Peyer's patch (tissue), 4 donors: ENCODE measurements around the gene DUS2. TPM values are rescaled to one million over a fixed set of nuclear protein-coding genes. Genes with fewer than 3 reads are reported as not detected.
"Not testable (repeated sequence)": the region's sequence is repeated elsewhere in the genome, so short reads cannot be mapped to it uniquely, and the experiment has no call there.

Experiments
- DNase-seq, 3 donors: peaks; one replicate each; pipeline ENCODE4 v3.0.0-alpha.2; 2017 to 2019
- H3K27ac ChIP-seq, 4 donors: fragments of 200-600 bp; sonication (generic); one replicate each; pipeline ENCODE4 v1.5.1; 2016 to 2019
- H3K27me3 ChIP-seq, 2 donors: fragments of 200-600 bp; sonication (generic); one replicate each; pipeline ENCODE4 v1.5.1; 2019
- H3K36me3 ChIP-seq, 3 donors: fragments of 200-600 bp; sonication (generic); one replicate each; pipeline ENCODE4 v1.5.1; 2016 to 2019
- H3K4me1 ChIP-seq, 4 donors: fragments of 200-600 bp; sonication (generic); one replicate each; pipeline ENCODE4 v1.5.1; 2016 to 2019
- H3K4me3 ChIP-seq, 4 donors: fragments of 200-600 bp; sonication (generic); 1 replicate in 3 of 4; 2 replicates in 1 of 4; pipeline ENCODE4 v1.5.1; 2016 to 2019; ENCODE audit warnings: mild to moderate bottlenecking in 1 of 4
- H3K9me3 ChIP-seq, 4 donors: fragments of 200-600 bp; sonication (generic); one replicate each; pipeline ENCODE4 v1.5.1; 2016 to 2019; ENCODE audit warnings: mild to moderate bottlenecking in 1 of 4
- POLR2A ChIP-seq, 2 donors: fragments of 450-650 bp; IDR thresholded peaks; one replicate each; pipeline ENCODE4 v1.5.1; 2017; ENCODE audit warnings: antibody characterized with exemption in 2 of 2, mild to moderate bottlenecking in 2 of 2, moderate library complexity in 2 of 2
- total RNA-seq, 4 donors: library from RNA; depleted of rRNA; stranded (reverse); fragments of >200 nt; gene quantifications; one replicate each; pipeline ENCODE4 v1.1.0, GENCODE V29; 2016
- TF ChIP-seq, protein P1 (sequence below), 6 experiments: fragments of 450-650 bp in 4 of 6; fragments of 200-600 bp in 2 of 6; sonication (generic) in 1 of 6; IDR thresholded peaks; one replicate each; pipeline ENCODE4 v1.5.1; 2017 to 2019; ENCODE audit warnings: antibody characterized with exemption in 6 of 6, mild to moderate bottlenecking in 3 of 6, moderate library complexity in 1 of 6

Gene DUS2
- total RNA-seq, 4 donors from 2014 or later = 15.3 to 38.8 (median 21.2) TPM

DNA sequence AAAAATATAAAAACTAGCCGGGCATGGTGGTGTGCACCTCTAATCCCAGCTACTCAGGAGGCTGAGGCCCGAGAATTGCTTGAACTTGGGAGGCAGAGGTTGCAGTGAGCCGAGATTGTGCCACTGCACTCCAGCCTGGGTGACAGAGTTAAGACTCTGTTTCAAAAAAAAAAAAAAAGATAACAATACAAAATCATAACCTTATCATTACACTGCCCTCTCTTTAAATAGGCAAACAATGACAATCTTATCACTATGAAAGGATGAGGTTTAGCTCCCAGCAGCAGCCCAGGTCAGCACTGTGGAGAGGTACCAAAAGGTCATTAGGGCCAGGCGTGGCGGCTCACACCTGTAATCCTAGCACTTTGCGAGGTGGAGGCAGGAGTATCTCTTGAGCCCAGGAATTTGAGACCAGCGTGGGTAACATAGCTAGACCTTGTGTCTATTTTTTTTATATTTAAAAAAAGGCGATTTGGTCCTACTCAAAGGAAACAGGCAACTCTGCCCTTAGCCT, 3.9 kb upstream of the DUS2 start:
- H3K4me1 ChIP-seq = peaks cover 0 to 25% (median 11%) of the 10 kb centered on the region in 4 donors
- no peak overlapping the region for H3K4me3 ChIP-seq
- H3K36me3 ChIP-seq = peaks cover 0 to 7% (median 0%) of the 10 kb centered on the region in 3 donors
- TF ChIP-seq, protein P1, sequence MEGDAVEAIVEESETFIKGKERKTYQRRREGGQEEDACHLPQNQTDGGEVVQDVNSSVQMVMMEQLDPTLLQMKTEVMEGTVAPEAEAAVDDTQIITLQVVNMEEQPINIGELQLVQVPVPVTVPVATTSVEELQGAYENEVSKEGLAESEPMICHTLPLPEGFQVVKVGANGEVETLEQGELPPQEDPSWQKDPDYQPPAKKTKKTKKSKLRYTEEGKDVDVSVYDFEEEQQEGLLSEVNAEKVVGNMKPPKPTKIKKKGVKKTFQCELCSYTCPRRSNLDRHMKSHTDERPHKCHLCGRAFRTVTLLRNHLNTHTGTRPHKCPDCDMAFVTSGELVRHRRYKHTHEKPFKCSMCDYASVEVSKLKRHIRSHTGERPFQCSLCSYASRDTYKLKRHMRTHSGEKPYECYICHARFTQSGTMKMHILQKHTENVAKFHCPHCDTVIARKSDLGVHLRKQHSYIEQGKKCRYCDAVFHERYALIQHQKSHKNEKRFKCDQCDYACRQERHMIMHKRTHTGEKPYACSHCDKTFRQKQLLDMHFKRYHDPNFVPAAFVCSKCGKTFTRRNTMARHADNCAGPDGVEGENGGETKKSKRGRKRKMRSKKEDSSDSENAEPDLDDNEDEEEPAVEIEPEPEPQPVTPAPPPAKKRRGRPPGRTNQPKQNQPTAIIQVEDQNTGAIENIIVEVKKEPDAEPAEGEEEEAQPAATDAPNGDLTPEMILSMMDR (IDR thresholded peaks at IDR 0.05) = no peak
- no peak for TF ChIP-seq POLR2A (IDR thresholded peaks at IDR 0.05)
- DNase-seq = no peak
- no peaks in the 10 kb centered on the region for H3K27me3 ChIP-seq
- no peaks in the 10 kb centered on the region for H3K9me3 ChIP-seq
- H3K27ac ChIP-seq = no peak overlapping the region

DNA sequence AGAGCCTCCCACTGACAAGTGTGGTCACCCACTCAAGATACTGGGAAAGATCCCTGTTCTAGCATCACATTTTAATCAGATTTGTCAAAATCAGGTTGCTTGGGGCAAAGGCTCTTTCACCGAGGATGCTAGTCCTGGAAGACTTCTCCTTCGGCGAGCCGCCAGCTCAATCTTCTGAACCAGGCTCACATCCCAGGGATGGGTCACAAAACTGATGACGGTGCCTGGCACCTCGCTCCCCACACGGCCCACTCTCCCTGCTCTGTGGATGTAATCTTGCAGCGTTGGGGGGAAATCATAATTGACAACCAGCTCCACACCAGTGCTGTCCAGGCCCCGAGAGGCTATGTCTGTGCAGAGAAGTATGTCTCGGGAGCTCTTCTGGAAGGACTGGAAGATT, 1.6 kb upstream of the DUS2 start:
- Histone ChIP-seq H3K27ac (no peak overlapping the region), H3K36me3 (peaks cover 0 to 7% (median 0%) of the 10 kb centered on the region in 3 donors), H3K4me3 (no peak overlapping the region), H3K4me1 (peaks cover 0 to 27% (median 11%) of the 10 kb centered on the region in 4 donors), H3K27me3 (no peaks in the 10 kb centered on the region), H3K9me3 (no peaks in the 10 kb centered on the region)
- DNase-seq = no peak
- TF ChIP-seq, protein P1 (IDR thresholded peaks at IDR 0.05) = no peak
- no peak for TF ChIP-seq POLR2A (IDR thresholded peaks at IDR 0.05)

DNA sequence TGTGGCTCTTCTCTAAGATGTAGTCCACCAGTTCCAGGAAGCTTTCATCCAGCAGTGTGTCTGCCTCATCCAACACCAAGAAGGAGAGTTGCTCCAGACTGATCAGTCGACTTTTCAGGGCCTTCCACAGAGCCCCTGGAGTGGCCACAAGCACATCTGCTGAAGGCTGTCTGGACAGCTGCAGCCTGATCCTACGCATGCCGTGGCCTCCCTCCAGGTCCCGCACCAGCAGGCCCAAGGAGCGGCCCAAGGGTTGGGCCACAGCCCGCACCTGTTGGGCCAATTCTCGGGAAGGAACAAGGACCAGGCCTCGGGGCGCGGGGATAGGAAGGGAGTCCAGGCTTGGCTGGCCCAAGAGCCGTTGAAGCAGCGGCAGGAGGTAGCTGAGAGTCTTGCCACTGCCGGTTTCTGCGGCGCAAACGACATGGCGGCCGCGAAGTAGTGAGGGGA, 781 bp upstream of the DUS2 start:
- Histone ChIP-seq H3K27me3 (no peaks in the 10 kb centered on the region), H3K9me3 (no peaks in the 10 kb centered on the region), H3K4me1 (peaks cover 0 to 27% (median 11%) of the 10 kb centered on the region in 4 donors), H3K4me3 (peak overlapping the region; percentile 79 to 100 (median 88)), H3K27ac (peak overlapping the region; percentile 66 to 91 (median 80)), H3K36me3 (peaks cover 0 to 7% (median 0%) of the 10 kb centered on the region in 3 donors)
- TF ChIP-seq POLR2A (IDR thresholded peaks at IDR 0.05) = no peak
- TF ChIP-seq, protein P1 (IDR thresholded peaks at IDR 0.05) = no peak
- no peak for DNase-seq

DNA sequence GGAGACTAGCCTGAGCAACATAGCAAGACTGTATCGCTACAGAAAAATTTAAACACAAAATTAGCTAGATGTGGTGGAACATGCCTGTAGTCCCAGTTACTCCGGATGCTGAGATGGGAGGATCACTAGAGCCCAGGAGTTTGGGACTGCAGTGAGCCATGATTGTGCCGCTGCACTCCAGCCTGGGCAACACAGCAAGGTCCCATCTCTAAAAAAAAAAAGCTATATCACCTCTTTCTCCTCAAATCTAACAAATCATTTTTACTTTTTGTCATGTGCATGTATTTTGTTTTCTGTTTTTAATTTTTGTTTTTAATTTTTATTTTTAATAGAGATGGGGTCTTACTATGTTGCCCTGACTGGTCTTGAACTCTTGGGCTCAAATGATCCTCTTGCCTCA, 5.9 kb downstream of the DUS2 start:
- peaks cover 0 to 3% (median 0%) of the 10 kb centered on the region in 3 donors for H3K36me3 ChIP-seq
- H3K4me3 ChIP-seq = no peak overlapping the region
- H3K9me3 ChIP-seq = no peaks in the 10 kb centered on the region
- H3K27me3 ChIP-seq = no peaks in the 10 kb centered on the region
- no peak for TF ChIP-seq POLR2A (IDR thresholded peaks at IDR 0.05)
- TF ChIP-seq, protein P1 (IDR thresholded peaks at IDR 0.05) = no peak
- no peak for DNase-seq
- peaks cover 0 to 5% (median under 1%) of the 10 kb centered on the region in 4 donors for H3K4me1 ChIP-seq
- no peak overlapping the region for H3K27ac ChIP-seq

DNA sequence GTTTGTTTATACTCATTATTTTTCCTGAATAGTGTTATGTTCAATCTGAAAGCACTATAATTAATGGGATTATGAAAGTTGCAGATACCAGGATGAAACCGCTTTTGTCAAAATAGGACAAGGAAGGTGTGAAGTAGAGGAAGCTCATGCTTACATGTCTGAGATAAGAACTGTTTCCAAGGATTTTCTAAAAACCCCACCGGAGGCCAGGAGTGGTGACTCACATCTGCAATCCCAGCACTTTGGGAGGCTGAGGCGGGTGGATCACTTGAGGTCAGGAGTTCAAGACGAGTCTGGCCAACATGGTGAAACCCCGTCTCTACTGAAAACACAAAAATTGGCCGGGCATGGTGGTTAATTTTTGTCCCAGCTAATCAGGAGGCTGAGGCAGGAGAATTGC, 7.0 kb downstream of the DUS2 start:
- H3K27me3 ChIP-seq, H3K36me3 ChIP-seq, H3K4me1 ChIP-seq, DNase-seq, H3K4me3 ChIP-seq, H3K9me3 ChIP-seq, H3K27ac ChIP-seq: not testable (repeated sequence)

DNA sequence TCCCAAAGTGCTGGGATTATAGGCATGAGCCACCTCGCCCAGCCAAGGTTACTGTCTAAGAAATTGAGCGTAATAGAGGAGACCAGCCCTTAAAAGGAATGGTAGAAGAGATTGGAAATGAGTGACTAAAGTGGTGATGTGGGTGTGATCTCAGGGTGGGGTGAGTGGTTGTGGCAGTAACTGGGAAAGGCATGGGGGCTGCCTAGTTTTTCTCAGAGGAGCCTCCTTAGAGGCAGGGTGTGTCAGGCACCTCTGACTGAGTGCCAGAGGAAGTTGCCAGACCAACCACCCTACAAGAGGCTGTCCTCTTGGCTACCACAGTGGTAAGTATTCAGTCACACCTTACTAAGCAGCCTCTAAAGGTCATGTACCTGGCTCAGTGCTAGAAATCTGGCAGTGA, 8.9 kb downstream of the DUS2 start:
- no peaks in the 10 kb centered on the region for H3K9me3 ChIP-seq
- no peaks in the 10 kb centered on the region for H3K4me1 ChIP-seq
- no peak overlapping the region for H3K27ac ChIP-seq
- no peak overlapping the region for H3K4me3 ChIP-seq
- no peaks in the 10 kb centered on the region for H3K27me3 ChIP-seq
- no peak for TF ChIP-seq POLR2A (IDR thresholded peaks at IDR 0.05)
- TF ChIP-seq, protein P1 (IDR thresholded peaks at IDR 0.05) = no peak
- no peak for DNase-seq
- peaks cover 0 to 3% (median 0%) of the 10 kb centered on the region in 3 donors for H3K36me3 ChIP-seq
